ENCODE data around the gene E2F1. TPM values are rescaled to one million over a fixed set of nuclear protein-coding genes. Genes with fewer than 3 reads are reported as not detected.

E2F1 gene
- total and polyA plus RNA-seq, 2 of the 4 experiments (the other 2 are of a cell fraction): 10.9 to 14.0 TPM

GRCh38 chr20:33658510-33658909 lies 27.7 kb downstream of the E2F1 start:
- BruUV-seq (replicated peaks): no TSS peak
- Histone ChIP-seq H2BK20ac (ENCODE audit: low read depth, low read length) (no peak overlapping the region), H4K20me1 (ENCODE audit: insufficient read depth, low read length) (no peaks in the 10 kb centered on the region), H4K91ac (ENCODE audit: insufficient read depth, low read depth, low read length) (no peak overlapping the region), H3K9me1 (ENCODE audit: insufficient read depth, low read length) (peaks cover 9% of the 10 kb centered on the region), H3K4ac (ENCODE audit: low read depth, low read length) (no peak overlapping the region), H3K4me3 (ENCODE audit: insufficient read depth, low read depth, low read length) (no peak overlapping the region), H2BK120ac (ENCODE audit: low read depth, low read length) (no peak overlapping the region), H2AFZ (replicated peaks; ENCODE audit: low read length, poor library complexity) (no peak overlapping the region), H3K27ac (ENCODE audit: insufficient read depth, low read length) (no peak overlapping the region), H3K56ac (ENCODE audit: extremely low read depth, insufficient read depth, low read length) (no peak overlapping the region), H4K5ac (ENCODE audit: low read depth, low read length) (no peak overlapping the region), H3K27me3 (ENCODE audit: control insufficient read depth, insufficient read depth, low read length) (no peaks in the 10 kb centered on the region), H2BK5ac (ENCODE audit: low read depth, low read length, poor library complexity, severe bottlenecking) (no peak overlapping the region), H3K4me2 (ENCODE audit: low read depth, low read length) (no peak overlapping the region), H2AK5ac (ENCODE audit: low read depth, low read length) (no peak overlapping the region), H3K9ac (ENCODE audit: low read depth, low read length) (no peak overlapping the region), H3K18ac (ENCODE audit: low read depth, low read length) (no peak overlapping the region), H2AK9ac (replicated peaks; ENCODE audit: low read depth, low read length, poor library complexity) (no peak overlapping the region), H3K9me3 (ENCODE audit: control insufficient read depth, insufficient read depth, low read length) (no peaks in the 10 kb centered on the region), H2BK15ac (ENCODE audit: low read depth, low read length) (no peak overlapping the region), H3K4me1 (ENCODE audit: control insufficient read depth, insufficient read depth, low read length) (peaks cover 5% of the 10 kb centered on the region), H3K23ac (ENCODE audit: low read depth, low read length) (no peak overlapping the region), H3K14ac (replicated peaks; ENCODE audit: low read depth, low read length) (no peak overlapping the region), H4K8ac (ENCODE audit: low read depth in 2 of 2, low read length in 2 of 2) (no peak overlapping the region), H3K79me1 (ENCODE audit: low read depth in 1 of 2, low read length in 2 of 2) (peaks cover 7 to 15% of the 10 kb centered on the region in 2 experiments; a peak in 3 of 4 replicates), H3K36me3 (ENCODE audit: control insufficient read depth, insufficient read depth, low read length) (peaks cover 19% of the 10 kb centered on the region; the same call in 1 of the 2 replicates)
- CTCF ChIA-PET: no interaction called here
- TF ChIP-seq CHD1 (IDR thresholded peaks at IDR 0.05; ENCODE audit: low read depth, low read length): no peak
- TF ChIP-seq, protein P1, sequence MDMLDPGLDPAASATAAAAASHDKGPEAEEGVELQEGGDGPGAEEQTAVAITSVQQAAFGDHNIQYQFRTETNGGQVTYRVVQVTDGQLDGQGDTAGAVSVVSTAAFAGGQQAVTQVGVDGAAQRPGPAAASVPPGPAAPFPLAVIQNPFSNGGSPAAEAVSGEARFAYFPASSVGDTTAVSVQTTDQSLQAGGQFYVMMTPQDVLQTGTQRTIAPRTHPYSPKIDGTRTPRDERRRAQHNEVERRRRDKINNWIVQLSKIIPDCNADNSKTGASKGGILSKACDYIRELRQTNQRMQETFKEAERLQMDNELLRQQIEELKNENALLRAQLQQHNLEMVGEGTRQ (IDR thresholded peaks at IDR 0.05; ENCODE audit: low read depth, low read length): no peak
- no peak for TF ChIP-seq FOS (IDR thresholded peaks at IDR 0.05; ENCODE audit: low read depth, low read length)
- TF ChIP-seq RFX5 (IDR thresholded peaks at IDR 0.05; ENCODE audit: low read depth, low read length): no peak
- no peak for TF ChIP-seq RAD21 (IDR thresholded peaks at IDR 0.05; ENCODE audit: low read length)
- no peak for TF ChIP-seq CEBPB (IDR thresholded peaks at IDR 0.05; ENCODE audit: low read depth, low read length)
- TF ChIP-seq RCOR1 (IDR thresholded peaks at IDR 0.05; ENCODE audit: insufficient replicate concordance, low read length): no peak
- no peak for TF ChIP-seq NFE2L2 (IDR thresholded peaks at IDR 0.05; ENCODE audit: low read depth, low read length)
- no peak for TF ChIP-seq MXI1 (IDR thresholded peaks at IDR 0.05; ENCODE audit: borderline replicate concordance, low read depth, low read length)
- TF ChIP-seq, protein P2, sequence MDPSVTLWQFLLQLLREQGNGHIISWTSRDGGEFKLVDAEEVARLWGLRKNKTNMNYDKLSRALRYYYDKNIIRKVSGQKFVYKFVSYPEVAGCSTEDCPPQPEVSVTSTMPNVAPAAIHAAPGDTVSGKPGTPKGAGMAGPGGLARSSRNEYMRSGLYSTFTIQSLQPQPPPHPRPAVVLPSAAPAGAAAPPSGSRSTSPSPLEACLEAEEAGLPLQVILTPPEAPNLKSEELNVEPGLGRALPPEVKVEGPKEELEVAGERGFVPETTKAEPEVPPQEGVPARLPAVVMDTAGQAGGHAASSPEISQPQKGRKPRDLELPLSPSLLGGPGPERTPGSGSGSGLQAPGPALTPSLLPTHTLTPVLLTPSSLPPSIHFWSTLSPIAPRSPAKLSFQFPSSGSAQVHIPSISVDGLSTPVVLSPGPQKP (IDR thresholded peaks at IDR 0.05; ENCODE audit: borderline replicate concordance, low read depth, low read length): no peak
- TF ChIP-seq, protein P3, sequence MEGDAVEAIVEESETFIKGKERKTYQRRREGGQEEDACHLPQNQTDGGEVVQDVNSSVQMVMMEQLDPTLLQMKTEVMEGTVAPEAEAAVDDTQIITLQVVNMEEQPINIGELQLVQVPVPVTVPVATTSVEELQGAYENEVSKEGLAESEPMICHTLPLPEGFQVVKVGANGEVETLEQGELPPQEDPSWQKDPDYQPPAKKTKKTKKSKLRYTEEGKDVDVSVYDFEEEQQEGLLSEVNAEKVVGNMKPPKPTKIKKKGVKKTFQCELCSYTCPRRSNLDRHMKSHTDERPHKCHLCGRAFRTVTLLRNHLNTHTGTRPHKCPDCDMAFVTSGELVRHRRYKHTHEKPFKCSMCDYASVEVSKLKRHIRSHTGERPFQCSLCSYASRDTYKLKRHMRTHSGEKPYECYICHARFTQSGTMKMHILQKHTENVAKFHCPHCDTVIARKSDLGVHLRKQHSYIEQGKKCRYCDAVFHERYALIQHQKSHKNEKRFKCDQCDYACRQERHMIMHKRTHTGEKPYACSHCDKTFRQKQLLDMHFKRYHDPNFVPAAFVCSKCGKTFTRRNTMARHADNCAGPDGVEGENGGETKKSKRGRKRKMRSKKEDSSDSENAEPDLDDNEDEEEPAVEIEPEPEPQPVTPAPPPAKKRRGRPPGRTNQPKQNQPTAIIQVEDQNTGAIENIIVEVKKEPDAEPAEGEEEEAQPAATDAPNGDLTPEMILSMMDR (conservative IDR thresholded peaks at IDR 0.05; ENCODE audit: low read depth, low read length): no peak
- TF ChIP-seq BHLHE40 (IDR thresholded peaks at IDR 0.05; ENCODE audit: low read depth, low read length): no peak
- no peak for TF ChIP-seq POLR2A (IDR thresholded peaks at IDR 0.05; ENCODE audit: low read depth, low read length)
- no peak for TF ChIP-seq MAZ (IDR thresholded peaks at IDR 0.05; ENCODE audit: borderline replicate concordance, low read depth, low read length)
- TF ChIP-seq MAFK (IDR thresholded peaks at IDR 0.05; ENCODE audit: low read depth, low read length): no peak
- TF ChIP-seq SMC3 (IDR thresholded peaks at IDR 0.05; ENCODE audit: low read depth, low read length): no peak
- in situ Hi-C loops (cut with MboI; ENCODE audit: low sequenced_read_pairs) (no loop called here), intact Hi-C loops (cut with micrococcal nuclease) (no loop called here), dilution Hi-C loops (cut with HindIII; ENCODE audit: low sequenced_read_pairs, unreplicated experiment) (no loop called here)
- DNase-seq (no peak), ATAC-seq (ENCODE audit: low read depth) (no peak)
- 100% methylated on average over 3 of the region's 8 CpGs; no CpG with 5 or more reads in 1 of the 2 experiments for WGBS, 2 experiments (ENCODE audit: extremely low coverage in 2 of 2, insufficient read length in 1 of 2)
- POLR2A ChIA-PET (ENCODE audit: unreplicated experiment): no interaction called here
